ENCODE results near the gene HCLS1.

HCLS1 gene

GRCh38 chr3:121645054-121645453 is 15.6 kb downstream of the HCLS1 start:
- Histone ChIP-seq H3K36me3 (ENCODE audit: insufficient read depth, low read length) (peaks cover 51% of the 10 kb centered on the region), H4K20me1 (ENCODE audit: insufficient read depth, low read length, poor library complexity, severe bottlenecking) (no peaks in the 10 kb centered on the region)

DNA sequence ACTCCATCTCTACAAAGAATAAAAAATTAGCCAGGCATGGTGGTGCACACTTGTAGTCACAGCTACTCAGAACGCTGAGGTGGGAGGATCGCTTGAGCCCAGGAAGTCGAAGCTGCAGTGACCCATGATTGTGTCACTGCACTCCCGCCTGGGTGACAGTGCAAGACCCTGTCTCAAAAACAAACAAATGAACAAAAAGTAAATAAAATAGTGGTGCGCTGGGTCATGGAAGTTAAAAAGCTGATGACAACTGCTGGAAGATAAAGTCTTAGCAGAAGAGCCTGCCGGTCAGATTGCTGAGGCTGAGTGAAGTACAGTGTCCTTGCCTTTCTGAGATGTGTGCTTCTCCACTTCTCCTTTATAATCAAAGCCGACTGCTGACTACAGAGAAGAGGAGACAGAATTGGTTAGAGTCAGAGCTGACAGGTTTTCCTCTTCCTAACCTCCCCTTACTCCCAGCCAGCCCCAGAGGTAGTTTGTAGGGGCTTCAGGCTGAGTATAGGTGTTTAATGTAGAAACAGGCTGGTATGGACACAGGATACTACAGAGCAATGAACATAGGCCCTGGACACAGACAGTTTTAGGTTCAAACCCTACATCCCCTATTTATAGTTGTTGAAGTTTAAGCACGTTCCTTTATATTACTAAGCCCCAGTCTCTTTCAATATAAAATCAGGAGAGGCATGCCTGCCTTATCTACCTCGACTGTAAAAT is 17.9 kb downstream of the HCLS1 start:
- Histone ChIP-seq H3F3A (ENCODE audit: low read depth) (no peaks in the 10 kb centered on the region), H3K9me3 (ENCODE audit: insufficient read depth, low read depth, low read length) (no peaks in the 10 kb centered on the region), H3K36me3 (ENCODE audit: insufficient read depth, low read length) (peaks cover 71% of the 10 kb centered on the region), H3K9ac (ENCODE audit: low read depth, low read length, poor library complexity, severe bottlenecking) (no peak overlapping the region), H3K79me2 (ENCODE audit: insufficient read depth, low read length) (no peaks in the 10 kb centered on the region), H3K4me1 (ENCODE audit: insufficient read depth, low read length, poor library complexity, severe bottlenecking) (no peaks in the 10 kb centered on the region), H3K27me3 (ENCODE audit: insufficient read depth, low read length, poor library complexity, severe bottlenecking) (no peaks in the 10 kb centered on the region), H4K20me1 (ENCODE audit: insufficient read depth, low read length, poor library complexity, severe bottlenecking) (peaks cover 4% of the 10 kb centered on the region), H2AFZ (ENCODE audit: low read length) (no peak overlapping the region), H3K4me3 (ENCODE audit: low read length, poor library complexity, severe bottlenecking) (no peak overlapping the region), H3K4me2 (ENCODE audit: low read depth, low read length, poor library complexity, severe bottlenecking) (no peak overlapping the region), H3K9me2 (replicated peaks; ENCODE audit: low read depth, low read length) (no peaks in the 10 kb centered on the region)
- TF ChIP-seq, protein P1, sequence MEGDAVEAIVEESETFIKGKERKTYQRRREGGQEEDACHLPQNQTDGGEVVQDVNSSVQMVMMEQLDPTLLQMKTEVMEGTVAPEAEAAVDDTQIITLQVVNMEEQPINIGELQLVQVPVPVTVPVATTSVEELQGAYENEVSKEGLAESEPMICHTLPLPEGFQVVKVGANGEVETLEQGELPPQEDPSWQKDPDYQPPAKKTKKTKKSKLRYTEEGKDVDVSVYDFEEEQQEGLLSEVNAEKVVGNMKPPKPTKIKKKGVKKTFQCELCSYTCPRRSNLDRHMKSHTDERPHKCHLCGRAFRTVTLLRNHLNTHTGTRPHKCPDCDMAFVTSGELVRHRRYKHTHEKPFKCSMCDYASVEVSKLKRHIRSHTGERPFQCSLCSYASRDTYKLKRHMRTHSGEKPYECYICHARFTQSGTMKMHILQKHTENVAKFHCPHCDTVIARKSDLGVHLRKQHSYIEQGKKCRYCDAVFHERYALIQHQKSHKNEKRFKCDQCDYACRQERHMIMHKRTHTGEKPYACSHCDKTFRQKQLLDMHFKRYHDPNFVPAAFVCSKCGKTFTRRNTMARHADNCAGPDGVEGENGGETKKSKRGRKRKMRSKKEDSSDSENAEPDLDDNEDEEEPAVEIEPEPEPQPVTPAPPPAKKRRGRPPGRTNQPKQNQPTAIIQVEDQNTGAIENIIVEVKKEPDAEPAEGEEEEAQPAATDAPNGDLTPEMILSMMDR (conservative IDR thresholded peaks at IDR 0.05; ENCODE audit: low read length), result no peak
- no peak for TF ChIP-seq EZH2phosphoT487 (IDR thresholded peaks at IDR 0.05; ENCODE audit: borderline replicate concordance)

More at GRCh38 chr3:121645054-121645453, 15.6 kb downstream of the HCLS1 start:
- Histone ChIP-seq H3F3A (ENCODE audit: low read depth) (no peaks in the 10 kb centered on the region), H3K27me3 (ENCODE audit: insufficient read depth, low read length, poor library complexity, severe bottlenecking) (no peaks in the 10 kb centered on the region), H3K9me2 (replicated peaks; ENCODE audit: low read depth, low read length) (no peaks in the 10 kb centered on the region), H3K79me2 (ENCODE audit: insufficient read depth, low read length) (no peaks in the 10 kb centered on the region), H3K9ac (ENCODE audit: low read depth, low read length, poor library complexity, severe bottlenecking) (no peak overlapping the region), H2AFZ (ENCODE audit: low read length) (no peak overlapping the region), H3K4me1 (ENCODE audit: insufficient read depth, low read length, poor library complexity, severe bottlenecking) (no peaks in the 10 kb centered on the region), H3K4me3 (ENCODE audit: low read length, poor library complexity, severe bottlenecking) (no peak overlapping the region), H3K4me2 (ENCODE audit: low read depth, low read length, poor library complexity, severe bottlenecking) (no peak overlapping the region), H3K9me3 (ENCODE audit: insufficient read depth, low read depth, low read length) (no peaks in the 10 kb centered on the region)
- TF ChIP-seq EZH2phosphoT487 (IDR thresholded peaks at IDR 0.05; ENCODE audit: borderline replicate concordance), result no peak
- TF ChIP-seq, protein P1 (conservative IDR thresholded peaks at IDR 0.05; ENCODE audit: low read length), result no peak

DNA sequence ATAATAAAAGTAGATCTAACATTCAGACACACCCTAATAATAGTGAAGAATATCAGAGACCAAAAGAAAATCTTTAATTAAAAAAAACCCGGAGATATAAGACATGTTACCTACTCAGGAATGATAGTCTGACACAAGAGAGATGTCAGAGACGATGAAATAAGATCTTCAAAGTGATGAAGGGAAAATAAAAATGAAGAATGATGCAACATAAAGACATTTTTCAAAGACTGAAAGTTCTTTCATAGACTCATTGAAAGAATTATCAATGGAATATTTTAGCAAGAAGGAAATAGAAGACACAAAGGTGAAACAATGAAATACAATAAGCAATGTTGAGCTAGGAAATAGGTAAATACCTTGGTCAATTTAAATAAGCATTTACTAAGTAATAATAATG is 19.6 kb downstream of the HCLS1 start:
- Histone ChIP-seq H3F3A (ENCODE audit: low read depth) (no peaks in the 10 kb centered on the region), H3K79me2 (ENCODE audit: insufficient read depth, low read length) (no peaks in the 10 kb centered on the region), H4K20me1 (ENCODE audit: insufficient read depth, low read length, poor library complexity, severe bottlenecking) (peaks cover 4% of the 10 kb centered on the region), H3K4me3 (ENCODE audit: low read length, poor library complexity, severe bottlenecking) (no peak overlapping the region), H3K4me1 (ENCODE audit: insufficient read depth, low read length, poor library complexity, severe bottlenecking) (no peaks in the 10 kb centered on the region), H2AFZ (ENCODE audit: low read length) (no peak overlapping the region), H3K9me2 (replicated peaks; ENCODE audit: low read depth, low read length) (no peaks in the 10 kb centered on the region), H3K27me3 (ENCODE audit: insufficient read depth, low read length, poor library complexity, severe bottlenecking) (no peaks in the 10 kb centered on the region), H3K9me3 (ENCODE audit: insufficient read depth, low read depth, low read length) (no peaks in the 10 kb centered on the region), H3K4me2 (ENCODE audit: low read depth, low read length, poor library complexity, severe bottlenecking) (no peak overlapping the region), H3K36me3 (ENCODE audit: insufficient read depth, low read length) (peaks cover 83% of the 10 kb centered on the region), H3K9ac (ENCODE audit: low read depth, low read length, poor library complexity, severe bottlenecking) (no peak overlapping the region)
- TF ChIP-seq, protein P1 (conservative IDR thresholded peaks at IDR 0.05; ENCODE audit: low read length), result no peak
- no peak for TF ChIP-seq EZH2phosphoT487 (IDR thresholded peaks at IDR 0.05; ENCODE audit: borderline replicate concordance)
